NCI-H1436 (cell line): ENCODE measurements around the gene TMX3.
A peak's percentile ranks its signal among the peaks of the same experiment; 100 is the strongest.

Experiments used
- DNase-seq: peaks from one replicate; lab custom pipeline; 2025; lab: John Stamatoyannopoulos, UW

Gene TMX3

GRCh38 chr18:68714712-68715496 is at the start of gene TMX3:
Gene TMX3, minus strand, starts transcription at chr18:68715108. Its CDS starts 127 bp downstream, at chr18:68714981.
- DNase-seq: peak; percentile 93

- no peak for DNase-seq
Observed at GRCh38 chr18:68764016-68764415, 49.1 kb upstream of the TMX3 start.

GRCh38 chr18:68763083-68763482 is 48.2 kb upstream of the TMX3 start:
- DNase-seq: no peak

- no peak for DNase-seq
Observed at GRCh38 chr18:68759308-68759707, 44.4 kb upstream of the TMX3 start.

- DNase-seq: no peak
Observed at GRCh38 chr18:68757126-68757525, 42.2 kb upstream of the TMX3 start.

GRCh38 chr18:68742206-68742605 is 27.3 kb upstream of the TMX3 start:
- no peak for DNase-seq

- no peak for DNase-seq
Observed at GRCh38 chr18:68740966-68741365, 26.1 kb upstream of the TMX3 start.

- DNase-seq: no peak
Observed at GRCh38 chr18:68739462-68739861, 24.6 kb upstream of the TMX3 start.

GRCh38 chr18:68738564-68738963 is 23.7 kb upstream of the TMX3 start:
- no peak for DNase-seq

- DNase-seq: peak; percentile 22
Observed at GRCh38 chr18:68735483-68736343, 20.8 kb upstream of the TMX3 start.

GRCh38 chr18:68734308-68734707 is 19.4 kb upstream of the TMX3 start:
- no peak for DNase-seq

- no peak for DNase-seq
Observed at GRCh38 chr18:68733707-68734106, 18.8 kb upstream of the TMX3 start.

- DNase-seq: no peak
Observed at GRCh38 chr18:68728081-68728700, 13.3 kb upstream of the TMX3 start.

- no peak for DNase-seq
Observed at GRCh38 chr18:68727506-68727905, 12.6 kb upstream of the TMX3 start.

- no peak for DNase-seq
Observed at GRCh38 chr18:68725346-68725745, 10.4 kb upstream of the TMX3 start.

- DNase-seq: no peak
Observed at GRCh38 chr18:68724021-68724420, 9.1 kb upstream of the TMX3 start.

GRCh38 chr18:68723539-68723938 is 8.6 kb upstream of the TMX3 start:
- DNase-seq: no peak

- DNase-seq: no peak
Observed at GRCh38 chr18:68722821-68723220, 7.9 kb upstream of the TMX3 start.

- DNase-seq: no peak
Observed at GRCh38 chr18:68721681-68722583, 7.0 kb upstream of the TMX3 start.

- no peak for DNase-seq
Observed at GRCh38 chr18:68714366-68714711, 569 bp downstream of the TMX3 start.

- DNase-seq: no peak
Observed at GRCh38 chr18:68713796-68714195, 1.1 kb downstream of the TMX3 start.

- DNase-seq: no peak
Observed at GRCh38 chr18:68713131-68713530, 1.8 kb downstream of the TMX3 start.
